ENCODE measurements around the gene TMEM72.

The TMEM72 gene

GRCh38 chr10:44874166-44874565 is 37.0 kb upstream of the TMEM72 start:
- H3K27ac ChIP-seq (ENCODE audit: low read depth, low read length) = no peak overlapping the region
- H3K4me3 ChIP-seq (ENCODE audit: insufficient read depth, low read length, poor library complexity, severe bottlenecking) = no peak overlapping the region
- no peak overlapping the region for H3K9ac ChIP-seq (ENCODE audit: low read length)
- no peaks in the 10 kb centered on the region for H3K36me3 ChIP-seq (ENCODE audit: low read length)
- H3F3A ChIP-seq (ENCODE audit: insufficient read depth) = no peaks in the 10 kb centered on the region
- no peak overlapping the region for H2AFZ ChIP-seq (ENCODE audit: low read depth, low read length, severe bottlenecking)
- no peaks in the 10 kb centered on the region for H3K9me2 ChIP-seq (replicated peaks; ENCODE audit: insufficient read depth, low read length)
- no peaks in the 10 kb centered on the region for H3K9me3 ChIP-seq (ENCODE audit: insufficient read depth, low read length)
- no peaks in the 10 kb centered on the region for H3K79me2 ChIP-seq (ENCODE audit: insufficient read depth, low read length)
- no peaks in the 10 kb centered on the region for H3K27me3 ChIP-seq (ENCODE audit: low read length)
- no peaks in the 10 kb centered on the region for H4K20me1 ChIP-seq (ENCODE audit: low read depth, low read length)
- H3K4me2 ChIP-seq (ENCODE audit: low read depth, low read length, poor library complexity, severe bottlenecking) = no peak overlapping the region
- TF ChIP-seq EZH2phosphoT487 (conservative IDR thresholded peaks at IDR 0.05; ENCODE audit: low read length) (no peak), CTCF (IDR thresholded peaks at IDR 0.05; ENCODE audit: insufficient read depth, low read length, poor library complexity, severe bottlenecking) (no peak)

GRCh38 chr10:44878706-44879530 is 32.2 kb upstream of the TMEM72 start:
- H3K27me3 ChIP-seq (ENCODE audit: low read length) = no peaks in the 10 kb centered on the region
- TF ChIP-seq EZH2phosphoT487 (conservative IDR thresholded peaks at IDR 0.05; ENCODE audit: low read length) = no peak
- no peak for TF ChIP-seq CTCF (IDR thresholded peaks at IDR 0.05; ENCODE audit: insufficient read depth, low read length, poor library complexity, severe bottlenecking)
- no peak overlapping the region for H3K27ac ChIP-seq (ENCODE audit: low read depth, low read length)
- no peaks in the 10 kb centered on the region for H3K79me2 ChIP-seq (ENCODE audit: insufficient read depth, low read length)
- no peak overlapping the region for H3K4me2 ChIP-seq (ENCODE audit: low read depth, low read length, poor library complexity, severe bottlenecking)
- no peak overlapping the region for H3K9ac ChIP-seq (ENCODE audit: low read length)
- H4K20me1 ChIP-seq (ENCODE audit: low read depth, low read length) = no peaks in the 10 kb centered on the region
- no peak overlapping the region for H3K4me3 ChIP-seq (ENCODE audit: insufficient read depth, low read length, poor library complexity, severe bottlenecking)
- H3K9me3 ChIP-seq (ENCODE audit: insufficient read depth, low read length) = no peaks in the 10 kb centered on the region
- no peaks in the 10 kb centered on the region for H3F3A ChIP-seq (ENCODE audit: insufficient read depth)
- H3K36me3 ChIP-seq (ENCODE audit: low read length) = no peaks in the 10 kb centered on the region
- no peak overlapping the region for H2AFZ ChIP-seq (ENCODE audit: low read depth, low read length, severe bottlenecking)
- H3K9me2 ChIP-seq (replicated peaks; ENCODE audit: insufficient read depth, low read length) = no peaks in the 10 kb centered on the region

DNA sequence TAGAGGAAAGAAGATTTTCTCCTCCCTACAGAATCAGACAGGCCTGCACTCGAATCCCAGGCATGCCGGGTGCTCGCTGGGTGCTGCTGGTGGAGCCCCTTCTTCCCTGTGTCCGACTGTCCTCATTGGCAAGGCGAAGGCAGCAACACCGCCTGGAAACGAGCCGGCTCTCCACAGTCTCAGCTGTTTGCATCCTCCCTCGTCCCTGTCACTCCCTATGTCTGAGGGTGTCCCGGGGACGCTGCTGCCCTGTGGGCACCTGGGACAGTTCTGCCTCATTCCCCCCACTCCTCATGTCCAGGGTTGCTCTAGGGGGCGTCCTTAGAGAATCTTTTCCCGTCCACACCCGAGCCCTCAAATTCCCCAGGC is 31.6 kb upstream of the TMEM72 start:
- Histone ChIP-seq H2AFZ (ENCODE audit: low read depth, low read length, severe bottlenecking) (no peak overlapping the region), H3F3A (ENCODE audit: insufficient read depth) (no peaks in the 10 kb centered on the region), H3K4me3 (ENCODE audit: insufficient read depth, low read length, poor library complexity, severe bottlenecking) (no peak overlapping the region), H3K27ac (ENCODE audit: low read depth, low read length) (no peak overlapping the region), H3K9me2 (replicated peaks; ENCODE audit: insufficient read depth, low read length) (no peaks in the 10 kb centered on the region), H3K27me3 (ENCODE audit: low read length) (no peaks in the 10 kb centered on the region), H3K36me3 (ENCODE audit: low read length) (no peaks in the 10 kb centered on the region), H3K79me2 (ENCODE audit: insufficient read depth, low read length) (no peaks in the 10 kb centered on the region), H3K4me2 (ENCODE audit: low read depth, low read length, poor library complexity, severe bottlenecking) (no peak overlapping the region), H3K9ac (ENCODE audit: low read length) (no peak overlapping the region), H4K20me1 (ENCODE audit: low read depth, low read length) (no peaks in the 10 kb centered on the region), H3K9me3 (ENCODE audit: insufficient read depth, low read length) (no peaks in the 10 kb centered on the region)
- TF ChIP-seq CTCF (IDR thresholded peaks at IDR 0.05; ENCODE audit: insufficient read depth, low read length, poor library complexity, severe bottlenecking) (no peak), EZH2phosphoT487 (conservative IDR thresholded peaks at IDR 0.05; ENCODE audit: low read length) (no peak)

Measured in SU-DHL-6 (cell line).